Hepatocyte (in vitro differentiated cells): ENCODE results near the gene KIF27. TPM values are rescaled to one million over a fixed set of nuclear protein-coding genes. Genes with fewer than 3 reads are reported as not detected.

Experiments
- DNase-seq: peaks from one replicate; pipeline ENCODE4 v3.0.0-alpha.2; 2016; ENCODE audit warnings: low spot score
- H2AFZ ChIP-seq: fragments of 200-600 bp; sonication (generic); 2 replicates; pipeline ENCODE4 v1.6.0; 2016; ENCODE audit warnings: antibody characterized with exemption, mild to moderate bottlenecking
- H3K27ac ChIP-seq: fragments of 200-600 bp; sonication (generic); 2 replicates; pipeline ENCODE4 v1.5.1; 2016; ENCODE audit warnings: mild to moderate bottlenecking
- H3K27me3 ChIP-seq: fragments of 200-600 bp; sonication (generic); 2 replicates; pipeline ENCODE4 v1.6.1; 2016
- H3K36me3 ChIP-seq: fragments of 200-600 bp; sonication (generic); replicated peaks from 2 replicates; pipeline ENCODE4 v1.5.1; 2016; ENCODE audit warnings: low read depth; ENCODE audit not compliant: insufficient read depth
- H3K4me1 ChIP-seq: fragments of 200-600 bp; sonication (generic); 2 replicates; pipeline ENCODE4 v1.5.1; 2016; ENCODE audit warnings: mild to moderate bottlenecking, moderate library complexity; ENCODE audit not compliant: insufficient read depth
- H3K4me2 ChIP-seq: fragments of 200-600 bp; sonication (generic); 2 replicates; pipeline ENCODE4 v1.6.0; 2016
- H3K4me3 ChIP-seq: fragments of 200-600 bp; sonication (generic); 2 replicates; pipeline ENCODE4 v1.5.1; 2016; ENCODE audit warnings: mild to moderate bottlenecking
- H3K79me2 ChIP-seq: fragments of 200-600 bp; sonication (generic); 2 replicates; pipeline ENCODE4 v1.6.0; 2017; ENCODE audit warnings: mild to moderate bottlenecking
- H3K9me2 ChIP-seq: fragments of 200-600 bp; sonication (generic); replicated peaks from 2 replicates; pipeline ENCODE4 v1.6.0; 2017; ENCODE audit warnings: mild to moderate bottlenecking; ENCODE audit not compliant: insufficient read depth
- H3K9me3 ChIP-seq: fragments of 200-600 bp; sonication (generic); 2 replicates; pipeline ENCODE4 v1.5.1; 2016; ENCODE audit warnings: low read depth, mild to moderate bottlenecking
- H4K20me1 ChIP-seq: fragments of 200-600 bp; sonication (generic); 2 replicates; pipeline ENCODE4 v1.6.0; 2016; ENCODE audit warnings: mild to moderate bottlenecking; ENCODE audit not compliant: insufficient read depth, poor library complexity, severe bottlenecking
- CTCF ChIP-seq: fragments of 200-600 bp; sonication (generic); IDR thresholded peaks from 2 replicates; pipeline ENCODE4 v1.5.1; 2016; ENCODE audit warnings: antibody characterized with exemption, mild to moderate bottlenecking; ENCODE audit not compliant: poor library complexity
- EZH2 ChIP-seq: fragments of 200-600 bp; sonication (generic); IDR thresholded peaks from 2 replicates; pipeline ENCODE4 v1.6.1; 2016; ENCODE audit warnings: antibody characterized with exemption, mild to moderate bottlenecking, borderline replicate concordance
- EZH2phosphoT487 ChIP-seq: fragments of 200-600 bp; sonication (generic); IDR thresholded peaks from one replicate; pipeline ENCODE4 v1.6.1; 2018; ENCODE audit warnings: antibody characterized with exemption, mild to moderate bottlenecking, low read depth, moderate library complexity; ENCODE audit not compliant: unreplicated experiment, severe bottlenecking
- WGBS: methylation state at CpG from one replicate; pipeline ENCODE4 v1.1.6; 2016; ENCODE audit warnings: low lambda C conversion rate; ENCODE audit errors: missing lambda C conversion rate; 5-methylcytosine and 5-hydroxymethylcytosine counted together
- polyA plus RNA-seq: library from polyadenylated mRNA; unstranded; fragments of >200 nt; fragmentation: Nextera tagmentation; extraction: Ambion mirVana; gene quantifications from 2 replicates; pipeline ENCODE4 v1.2.1, GENCODE V29; 2016
- total RNA-seq: library from RNA; depleted of rRNA; stranded (reverse); fragments of >200 nt; gene quantifications from 2 replicates; pipeline ENCODE4 v1.2.3, GENCODE V29; 2014

The KIF27 gene
- total and polyA plus RNA-seq, 2 experiments from 2014 or later, result 4.6 to 6.2 TPM

- no peak overlapping the region for H3K4me3 ChIP-seq
- no peak for DNase-seq
- H3K27ac ChIP-seq, result no peak overlapping the region
- H4K20me1 ChIP-seq, result no peaks in the 10 kb centered on the region
- H3K27me3 ChIP-seq, result no peaks in the 10 kb centered on the region
- H3K9me2 ChIP-seq, result no peaks in the 10 kb centered on the region
- no peak for TF ChIP-seq EZH2
- TF ChIP-seq CTCF, result no peak
- TF ChIP-seq EZH2phosphoT487, result no peak
- H3K9me3 ChIP-seq, result no peaks in the 10 kb centered on the region
- no peak overlapping the region for H2AFZ ChIP-seq
- 65% methylated on average over 2 of the region's 2 CpGs for WGBS
- no peaks in the 10 kb centered on the region for H3K4me1 ChIP-seq
- no peak overlapping the region for H3K4me2 ChIP-seq
- H3K36me3 ChIP-seq, result no peaks in the 10 kb centered on the region
- H3K79me2 ChIP-seq, result no peaks in the 10 kb centered on the region
Observed at GRCh38 chr9:83932011-83932410, 10.8 kb upstream of the KIF27 start.

- no peak overlapping the region for H3K27ac ChIP-seq
- no peaks in the 10 kb centered on the region for H3K27me3 ChIP-seq
- TF ChIP-seq CTCF (no peak), EZH2phosphoT487 (no peak), EZH2 (no peak)
- no peaks in the 10 kb centered on the region for H3K36me3 ChIP-seq
- no peaks in the 10 kb centered on the region for H3K4me1 ChIP-seq
- no peaks in the 10 kb centered on the region for H3K79me2 ChIP-seq
- H3K9me3 ChIP-seq, result no peaks in the 10 kb centered on the region
- 92% methylated on average over 5 of the region's 5 CpGs for WGBS
- no peak overlapping the region for H2AFZ ChIP-seq
- no peaks in the 10 kb centered on the region for H3K9me2 ChIP-seq
- DNase-seq, result no peak
- H3K4me3 ChIP-seq, result no peak overlapping the region
- H4K20me1 ChIP-seq, result no peaks in the 10 kb centered on the region
- no peak overlapping the region for H3K4me2 ChIP-seq
Observed at GRCh38 chr9:83930881-83931280, 9.6 kb upstream of the KIF27 start.

- TF ChIP-seq CTCF (no peak), EZH2 (no peak), EZH2phosphoT487 (no peak)
- no peaks in the 10 kb centered on the region for H3K79me2 ChIP-seq
Observed at GRCh38 chr9:83927591-83927990, 6.4 kb upstream of the KIF27 start.

GRCh38 chr9:83920469-83920926 is 734 bp downstream of the KIF27 start:
- peak; percentile 79 for DNase-seq
- 3% methylated on average over 16 of the region's 16 CpGs for WGBS

More at GRCh38 chr9:83927591-83927990, 6.4 kb upstream of the KIF27 start:
- DNase-seq, result no peak
- Histone ChIP-seq H4K20me1 (no peaks in the 10 kb centered on the region), H2AFZ (no peak overlapping the region), H3K9me2 (no peaks in the 10 kb centered on the region), H3K4me1 (no peaks in the 10 kb centered on the region), H3K9me3 (no peaks in the 10 kb centered on the region), H3K4me3 (no peak overlapping the region), H3K27ac (no peak overlapping the region), H3K36me3 (no peaks in the 10 kb centered on the region), H3K4me2 (no peak overlapping the region), H3K27me3 (no peaks in the 10 kb centered on the region)
- 100% methylated on average over 1 of the region's 1 CpG for WGBS

More at GRCh38 chr9:83920469-83920926, 734 bp downstream of the KIF27 start:
- TF ChIP-seq EZH2, result no peak
- no peak for TF ChIP-seq EZH2phosphoT487
- no peak for TF ChIP-seq CTCF
- no peaks in the 10 kb centered on the region for H3K36me3 ChIP-seq
- H4K20me1 ChIP-seq, result no peaks in the 10 kb centered on the region
- H3K9me2 ChIP-seq, result no peaks in the 10 kb centered on the region
- peaks cover 10% of the 10 kb centered on the region for H3K4me1 ChIP-seq
- H3K4me2 ChIP-seq, result peak overlapping the region; percentile 94
- peak overlapping the region; percentile 76 for H3K4me3 ChIP-seq
- no peaks in the 10 kb centered on the region for H3K27me3 ChIP-seq
- H3K79me2 ChIP-seq, result peaks cover 13% of the 10 kb centered on the region
- H3K27ac ChIP-seq, result peak overlapping the region; percentile 97
- no peaks in the 10 kb centered on the region for H3K9me3 ChIP-seq
- peak overlapping the region; percentile 92 for H2AFZ ChIP-seq
